MCF 10A (cell line): ENCODE results near the gene MYOF. TPM values are rescaled to one million over a fixed set of nuclear protein-coding genes. Genes with fewer than 3 reads are reported as not detected.

Source experiments
- BruUV-seq: library from RNA; stranded (reverse); fragments of 400-500 nt; replicated peaks from 2 replicates; lab custom pipeline; 2021; lab: Mats Ljungman, UMichigan
- CTCF ChIA-PET: fragments of 300-600 bp; sonication (Branson Sonifier 250); formaldehyde crosslinking; extraction: SDS; loops from one replicate; lab custom pipeline; 2021; ENCODE audit warnings: antibody characterized with exemption, inconsistent platforms; lab: Yijun Ruan, JAX
- POLR2A ChIA-PET: fragments of 300-600, 350-650 bp; sonication (Branson Sonifier 250); formaldehyde crosslinking; extraction: SDS; loops from one replicate; lab custom pipeline; 2020; ENCODE audit warnings: antibody characterized with exemption, inconsistent platforms; lab: Yijun Ruan, JAX
- DNase-seq: peaks from one replicate; pipeline ENCODE4 v3.0.0-alpha.2; 2018; ENCODE audit not compliant: unreplicated experiment
- H3K27ac Mint-ChIP-seq: one replicate; pipeline ENCODE4 v1.8.0; 2022; ENCODE audit warnings: mild to moderate bottlenecking, low read depth, mixed read lengths; ENCODE audit not compliant: unreplicated experiment
- H3K27me3 Mint-ChIP-seq: one replicate; pipeline ENCODE4 v1.8.0; 2022; ENCODE audit warnings: mixed read lengths; ENCODE audit not compliant: insufficient read depth, unreplicated experiment
- H3K36me3 Mint-ChIP-seq: one replicate; pipeline ENCODE4 v1.8.0; 2022; ENCODE audit warnings: mild to moderate bottlenecking, moderate library complexity, mixed read lengths; ENCODE audit not compliant: insufficient read depth, unreplicated experiment
- H3K4me1 Mint-ChIP-seq: one replicate; pipeline ENCODE4 v1.8.0; 2022; ENCODE audit warnings: mixed read lengths; ENCODE audit not compliant: insufficient read depth, unreplicated experiment
- H3K4me3 Mint-ChIP-seq: one replicate; pipeline ENCODE4 v1.8.0; 2022; ENCODE audit warnings: mild to moderate bottlenecking, moderate library complexity, mixed read lengths; ENCODE audit not compliant: unreplicated experiment
- H3K9me3 Mint-ChIP-seq: one replicate; pipeline ENCODE4 v1.8.0; 2022; ENCODE audit warnings: mixed read lengths; ENCODE audit not compliant: unreplicated experiment
- CTCF ChIP-seq: fragments of 200-600 bp; IDR thresholded peaks from one replicate; pipeline ENCODE4 v1.8.0; 2022; ENCODE audit warnings: antibody characterized with exemption, mild to moderate bottlenecking; ENCODE audit not compliant: unreplicated experiment
- intact Hi-C: fragments of 100-400 bp; cut with micrococcal nuclease; formaldehyde crosslinking; loops from 2 replicates; pipeline ENCODE4 v1.14.1; 2022
- total RNA-seq: library from RNA; stranded (reverse); gene quantifications from 2 replicates; pipeline ENCODE4 v1.2.3, GENCODE V29; 2022

MYOF gene
- total RNA-seq, 1 experiment from 2014 or later, result 167 TPM

DNA sequence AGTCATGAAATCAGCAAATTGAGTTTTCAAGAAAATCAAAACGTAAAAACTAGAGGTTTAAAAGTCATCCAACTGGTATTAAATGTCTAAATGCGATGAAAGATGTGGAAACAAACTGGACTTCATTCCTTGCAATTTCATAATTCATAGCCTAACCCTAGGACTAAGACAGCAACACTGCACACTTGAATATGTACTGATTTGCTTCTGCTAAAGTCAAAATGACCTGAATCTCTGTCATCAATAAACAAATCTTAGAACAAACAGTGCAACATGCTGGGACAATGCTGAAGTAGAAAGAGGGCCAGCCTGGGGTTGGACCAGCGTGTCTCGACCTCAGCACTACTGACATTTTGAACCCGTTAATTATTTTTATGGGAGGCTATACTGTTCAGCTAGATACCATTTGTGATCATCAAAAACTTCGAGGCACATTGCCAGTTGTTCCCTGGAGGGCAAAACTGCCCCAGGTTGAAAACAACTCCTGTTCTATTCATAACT is 47.1 kb downstream of the MYOF start:
- Mint-ChIP-seq H3K27me3 (no peaks in the 10 kb centered on the region), H3K4me3 (no peak overlapping the region), H3K4me1 (peaks cover 48% of the 10 kb centered on the region), H3K27ac (peak overlapping the region; percentile 98), H3K9me3 (no peaks in the 10 kb centered on the region), H3K36me3 (peaks cover 40% of the 10 kb centered on the region)
- ChIA-PET CTCF (interaction anchor here (0.6 to 12.9 kb wide), 5 partner anchors 46 to 354 kb away, joined by 3 to 139 read pairs (median 4); partner anchors contain the start of gene MYOF), POLR2A (interaction anchor here (0.6 to 39.8 kb wide), 6 partner anchors 8 to 69 kb away, joined by 3 to 2342 read pairs (median 38); partner anchors contain the start of gene MYOF)
- no peak for TF ChIP-seq CTCF
- no TSS peak for BruUV-seq
- no peak for DNase-seq
- intact Hi-C loops, result no loop called here

GRCh38 chr10:93431361-93431760 is 50.8 kb downstream of the MYOF start:
- peaks cover 14% of the 10 kb centered on the region for H3K4me1 Mint-ChIP-seq

GRCh38 chr10:93425861-93426260 is 56.3 kb downstream of the MYOF start:
- H3K9me3 Mint-ChIP-seq, result no peaks in the 10 kb centered on the region
- H3K36me3 Mint-ChIP-seq, result peaks cover 75% of the 10 kb centered on the region
- BruUV-seq, result no TSS peak
- H3K27ac Mint-ChIP-seq, result peak overlapping the region; percentile 74
- H3K27me3 Mint-ChIP-seq, result no peaks in the 10 kb centered on the region
- peaks cover 5% of the 10 kb centered on the region for H3K4me1 Mint-ChIP-seq
- ChIA-PET CTCF (interaction anchor here (0.9 kb wide), 1 partner anchor 10 kb away, joined by 4 read pairs; no protein-coding TSS in a partner anchor), POLR2A (interaction anchor here (0.7 to 1.6 kb wide), 2 partner anchors 9 to 57 kb away, joined by 3 read pairs; no protein-coding TSS in a partner anchor)
- no peak for DNase-seq
- no peak for TF ChIP-seq CTCF
- H3K4me3 Mint-ChIP-seq, result no peak overlapping the region
- intact Hi-C loops, result no loop called here

More at GRCh38 chr10:93431361-93431760, 50.8 kb downstream of the MYOF start:
- H3K9me3 Mint-ChIP-seq, result no peaks in the 10 kb centered on the region
- H3K4me3 Mint-ChIP-seq, result no peak overlapping the region
- POLR2A ChIA-PET, result interaction anchor here (1.0 kb wide), 1 partner anchor 55 kb away, joined by 3 read pairs; no protein-coding TSS in a partner anchor
- no TSS peak for BruUV-seq
- peaks cover 52% of the 10 kb centered on the region for H3K36me3 Mint-ChIP-seq
- peak overlapping the region; percentile 16 for H3K27ac Mint-ChIP-seq
- CTCF ChIA-PET, result interaction anchor here (0.6 to 1.6 kb wide), 5 partner anchors 12 to 55 kb away, joined by 3 to 8 read pairs (median 4); partner anchors contain the start of gene MYOF
- intact Hi-C loops, result no loop called here
- DNase-seq, result no peak
- no peaks in the 10 kb centered on the region for H3K27me3 Mint-ChIP-seq
- no peak for TF ChIP-seq CTCF

DNA sequence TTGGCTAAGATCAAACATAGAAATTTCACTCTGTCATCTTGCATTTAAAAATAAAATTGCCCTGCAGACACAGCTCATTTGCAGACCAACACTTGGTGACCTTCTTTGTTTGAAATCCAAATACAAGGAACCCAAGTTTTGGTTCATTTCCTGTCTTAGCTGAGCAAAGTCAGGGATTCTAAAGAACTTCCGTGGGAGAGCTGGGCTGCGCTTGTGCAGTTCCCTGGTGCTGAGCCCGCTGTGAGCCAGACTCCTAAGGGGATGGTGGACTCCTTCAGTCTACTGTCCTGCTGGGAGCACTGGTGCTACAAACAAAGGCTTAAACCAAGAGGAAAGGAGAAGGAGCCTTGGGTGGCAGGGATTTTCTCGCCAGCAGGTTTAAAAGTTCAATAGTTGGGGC is 60.0 kb downstream of the MYOF start:
- DNase-seq, result no peak
- TF ChIP-seq CTCF, result no peak
- BruUV-seq, result no TSS peak
- intact Hi-C loops, result no loop called here
- H3K4me1 Mint-ChIP-seq, result peaks cover 5% of the 10 kb centered on the region
- no peak overlapping the region for H3K27ac Mint-ChIP-seq
- no peaks in the 10 kb centered on the region for H3K9me3 Mint-ChIP-seq
- no peaks in the 10 kb centered on the region for H3K27me3 Mint-ChIP-seq
- ChIA-PET POLR2A (interaction anchor here (0.7 to 1.2 kb wide), 2 partner anchors 15 to 393 kb away, joined by 3 read pairs; no protein-coding TSS in a partner anchor), CTCF (no interaction called here)
- peaks cover 65% of the 10 kb centered on the region for H3K36me3 Mint-ChIP-seq
- no peak overlapping the region for H3K4me3 Mint-ChIP-seq
